ENCODE results near the gene IRGQ.

Gene IRGQ, protein sequence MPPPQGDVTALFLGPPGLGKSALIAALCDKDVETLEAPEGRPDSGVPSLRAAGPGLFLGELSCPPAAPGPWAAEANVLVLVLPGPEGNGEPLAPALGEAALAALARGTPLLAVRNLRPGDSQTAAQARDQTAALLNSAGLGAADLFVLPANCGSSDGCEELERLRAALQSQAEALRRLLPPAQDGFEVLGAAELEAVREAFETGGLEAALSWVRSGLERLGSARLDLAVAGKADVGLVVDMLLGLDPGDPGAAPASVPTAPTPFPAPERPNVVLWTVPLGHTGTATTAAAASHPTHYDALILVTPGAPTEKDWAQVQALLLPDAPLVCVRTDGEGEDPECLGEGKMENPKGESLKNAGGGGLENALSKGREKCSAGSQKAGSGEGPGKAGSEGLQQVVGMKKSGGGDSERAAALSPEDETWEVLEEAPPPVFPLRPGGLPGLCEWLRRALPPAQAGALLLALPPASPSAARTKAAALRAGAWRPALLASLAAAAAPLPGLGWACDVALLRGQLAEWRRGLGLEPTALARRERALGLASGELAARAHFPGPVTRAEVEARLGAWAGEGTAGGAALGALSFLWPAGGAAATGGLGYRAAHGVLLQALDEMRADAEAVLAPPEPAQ

DNA sequence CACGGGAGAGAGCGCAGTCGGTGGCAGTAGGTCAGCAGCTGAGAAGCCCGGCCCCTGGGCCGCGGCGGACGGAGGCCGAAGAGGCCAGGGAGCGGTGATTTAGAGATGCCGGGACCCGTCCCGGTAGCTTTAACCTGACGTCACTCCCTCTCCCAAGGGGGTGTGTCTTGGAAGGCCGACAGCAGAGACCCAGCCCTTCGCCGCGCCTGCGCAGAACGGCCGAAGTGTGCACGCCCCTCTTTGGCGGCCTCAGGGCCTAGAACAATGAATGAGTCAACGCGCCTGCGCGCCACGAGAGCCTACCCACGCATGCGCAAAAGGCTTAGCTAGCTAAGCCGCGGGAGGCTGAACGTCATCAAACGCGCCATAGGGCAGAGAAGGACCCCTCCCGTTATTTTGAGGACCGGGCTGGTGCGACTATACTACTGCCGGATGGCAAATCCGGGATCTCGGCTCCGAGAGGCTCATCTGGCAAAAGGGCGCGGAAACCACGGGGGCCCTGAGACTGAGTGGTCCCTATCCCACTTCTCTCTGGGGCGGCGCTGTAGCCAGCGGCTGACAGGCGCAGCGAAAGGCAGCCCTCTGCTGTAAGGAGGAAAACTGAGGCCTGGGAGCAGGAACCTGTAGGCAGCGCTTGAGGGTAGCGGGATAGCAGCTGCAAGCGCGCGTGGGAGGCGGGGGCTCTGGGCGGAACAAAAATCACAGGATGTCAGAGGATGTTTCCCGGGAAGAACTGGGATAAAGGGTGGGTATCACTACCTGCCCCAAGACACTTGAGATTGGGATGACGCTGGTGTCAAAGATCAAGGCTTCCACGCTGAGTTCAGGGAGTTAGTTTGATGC, at the start of gene IRGQ, which contains the start of gene ZNF576:
IRGQ (minus strand) TSS at position 136 of the 843 bp plus-strand sequence. CDS start 796 bp downstream, outside the sequence.
ZNF576 (plus strand) TSS at position 597 of the 843 bp plus-strand sequence. CDS start 514 bp downstream, outside the sequence.
- TF ChIP-seq, protein P1, sequence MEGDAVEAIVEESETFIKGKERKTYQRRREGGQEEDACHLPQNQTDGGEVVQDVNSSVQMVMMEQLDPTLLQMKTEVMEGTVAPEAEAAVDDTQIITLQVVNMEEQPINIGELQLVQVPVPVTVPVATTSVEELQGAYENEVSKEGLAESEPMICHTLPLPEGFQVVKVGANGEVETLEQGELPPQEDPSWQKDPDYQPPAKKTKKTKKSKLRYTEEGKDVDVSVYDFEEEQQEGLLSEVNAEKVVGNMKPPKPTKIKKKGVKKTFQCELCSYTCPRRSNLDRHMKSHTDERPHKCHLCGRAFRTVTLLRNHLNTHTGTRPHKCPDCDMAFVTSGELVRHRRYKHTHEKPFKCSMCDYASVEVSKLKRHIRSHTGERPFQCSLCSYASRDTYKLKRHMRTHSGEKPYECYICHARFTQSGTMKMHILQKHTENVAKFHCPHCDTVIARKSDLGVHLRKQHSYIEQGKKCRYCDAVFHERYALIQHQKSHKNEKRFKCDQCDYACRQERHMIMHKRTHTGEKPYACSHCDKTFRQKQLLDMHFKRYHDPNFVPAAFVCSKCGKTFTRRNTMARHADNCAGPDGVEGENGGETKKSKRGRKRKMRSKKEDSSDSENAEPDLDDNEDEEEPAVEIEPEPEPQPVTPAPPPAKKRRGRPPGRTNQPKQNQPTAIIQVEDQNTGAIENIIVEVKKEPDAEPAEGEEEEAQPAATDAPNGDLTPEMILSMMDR (IDR thresholded peaks at IDR 0.05; ENCODE audit: insufficient read depth, low read depth, low read length, missing control alignments), result no peak
- H3K4me3 ChIP-seq (ENCODE audit: low read depth, low read length), result peak within 1 kb of the TSS; percentile 93
- DNase-seq (ENCODE audit: low read depth), result peak; percentile 100

DNA sequence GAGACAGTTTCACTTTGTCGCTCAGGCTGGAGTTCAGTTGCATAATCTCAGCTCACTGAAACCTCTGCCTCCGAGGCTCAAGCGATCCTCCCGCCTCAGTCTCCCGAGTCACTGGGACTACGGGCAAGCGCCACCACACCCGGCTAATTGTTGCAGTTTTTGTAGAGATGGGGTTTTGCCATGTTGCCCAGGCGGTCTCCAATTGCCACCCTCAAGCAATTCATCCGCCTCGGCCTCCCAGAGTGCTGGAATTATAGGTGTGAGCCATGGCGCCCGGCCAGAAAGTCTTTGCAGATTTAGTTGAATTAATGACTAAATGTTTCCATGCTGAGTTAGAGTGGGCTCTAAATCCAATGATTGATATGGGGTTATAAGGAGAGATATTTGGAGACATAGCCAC, 48.2 kb upstream of the IRGQ start:
- H3K4me3 ChIP-seq (ENCODE audit: low read depth, low read length), result no peak overlapping the region
- DNase-seq (ENCODE audit: low read depth), result no peak
- TF ChIP-seq, protein P1 (IDR thresholded peaks at IDR 0.05; ENCODE audit: insufficient read depth, low read depth, low read length, missing control alignments), result no peak

DNA sequence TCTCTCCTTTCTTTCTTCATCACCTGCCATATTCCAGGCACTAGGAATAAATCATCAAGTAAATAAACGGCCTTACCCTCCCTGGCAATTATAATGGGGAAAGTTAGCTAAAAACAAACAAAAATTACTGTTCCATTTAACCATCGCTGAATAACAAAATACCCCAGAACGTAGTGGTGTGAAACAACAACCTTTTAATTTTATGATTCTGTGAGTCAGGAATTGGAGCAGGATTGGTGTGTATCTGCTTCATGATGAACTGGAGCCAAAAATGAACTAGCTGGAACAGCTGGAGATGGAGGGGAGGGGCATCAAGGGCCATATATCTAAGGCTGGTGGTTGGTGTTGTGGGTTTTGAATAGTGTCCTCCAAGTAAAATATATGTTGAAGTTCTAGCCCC, 47.4 kb upstream of the IRGQ start:
- DNase-seq (ENCODE audit: low read depth), result no peak
- TF ChIP-seq, protein P1 (IDR thresholded peaks at IDR 0.05; ENCODE audit: insufficient read depth, low read depth, low read length, missing control alignments), result no peak

DNA sequence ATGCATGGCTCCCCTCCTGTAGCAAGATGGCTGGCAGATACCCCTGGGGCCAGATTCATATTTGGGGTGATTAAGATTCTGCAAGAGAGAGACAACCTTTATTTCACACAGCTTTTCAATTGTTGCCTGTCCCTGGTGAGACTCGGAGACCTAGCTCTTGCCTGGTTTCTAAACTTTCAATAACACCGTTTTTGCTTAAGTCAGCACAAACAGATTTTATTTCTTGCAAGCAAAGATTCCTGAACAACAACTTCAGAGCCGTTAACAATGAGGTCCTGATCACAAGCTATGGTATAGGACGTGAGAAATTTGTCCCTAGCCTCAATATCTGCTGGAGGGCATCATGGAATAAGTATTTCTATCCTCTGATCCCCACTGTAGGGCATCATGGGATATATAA, 46.6 kb upstream of the IRGQ start:
- TF ChIP-seq, protein P1 (IDR thresholded peaks at IDR 0.05; ENCODE audit: insufficient read depth, low read depth, low read length, missing control alignments), result no peak
- no peak overlapping the region for H3K4me3 ChIP-seq (ENCODE audit: low read depth, low read length)
- DNase-seq (ENCODE audit: low read depth), result no peak

More for the DNA sequence above, 47.4 kb upstream of the IRGQ start:
- no peak overlapping the region for H3K4me3 ChIP-seq (ENCODE audit: low read depth, low read length)

DNA sequence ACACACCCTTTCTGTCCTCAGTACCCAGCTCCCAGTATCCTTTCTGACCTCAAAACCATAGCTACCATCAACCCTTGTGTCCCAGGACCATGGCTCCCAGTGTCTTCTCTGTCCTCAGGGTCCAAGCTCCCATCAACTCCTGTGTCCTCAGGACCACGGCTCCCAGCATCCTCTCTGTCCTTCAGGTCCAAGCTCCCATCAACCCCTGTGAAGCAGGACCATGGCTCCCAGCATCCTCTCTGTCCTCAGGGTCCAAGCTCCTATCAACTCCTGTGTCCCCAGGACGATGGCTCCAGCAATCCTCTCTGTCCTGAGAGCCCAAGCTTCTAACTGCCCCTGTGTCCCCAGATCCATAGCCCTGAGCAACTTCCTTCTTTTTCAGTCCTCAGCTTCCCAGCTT, 45.4 kb upstream of the IRGQ start:
- TF ChIP-seq, protein P1 (IDR thresholded peaks at IDR 0.05; ENCODE audit: insufficient read depth, low read depth, low read length, missing control alignments), result no peak
- DNase-seq (ENCODE audit: low read depth), result no peak
- H3K4me3 ChIP-seq (ENCODE audit: low read depth, low read length), result no peak overlapping the region

DNA sequence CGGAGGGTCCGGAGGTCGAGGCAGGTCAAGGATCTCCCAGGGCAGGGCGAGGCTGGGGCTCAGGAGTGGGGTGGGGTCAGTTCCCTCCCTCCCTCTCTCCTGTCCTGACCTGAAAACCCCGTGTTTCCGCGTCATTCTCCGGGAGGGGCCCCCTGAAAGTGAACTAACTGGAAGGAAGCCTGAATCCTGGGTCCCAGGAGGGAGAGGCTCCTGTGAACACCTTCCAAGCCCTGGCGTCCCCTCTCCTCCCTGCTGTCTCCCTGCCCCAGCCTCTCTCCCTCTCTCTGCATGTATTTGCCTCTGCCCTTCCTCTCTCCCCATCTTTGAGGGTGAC, 44.5 kb upstream of the IRGQ start:
- no peak overlapping the region for H3K4me3 ChIP-seq (ENCODE audit: low read depth, low read length)
- TF ChIP-seq, protein P1 (IDR thresholded peaks at IDR 0.05; ENCODE audit: insufficient read depth, low read depth, low read length, missing control alignments), result no peak
- DNase-seq (ENCODE audit: low read depth), result no peak

Data from GM12865 (cell line).